A673 (cell line): ENCODE measurements around the gene GLS. TPM values are rescaled to one million over a fixed set of nuclear protein-coding genes. Genes with fewer than 3 reads are reported as not detected.

ENCODE experiments used
- BruUV-seq: library from RNA; stranded (reverse); fragments of 400-500 nt; replicated peaks from 2 replicates; lab custom pipeline; 2021; lab: Mats Ljungman, UMichigan
- CTCF ChIA-PET: fragments of 300-600 bp; sonication (Branson Sonifier 250); formaldehyde crosslinking; loops from one replicate; lab custom pipeline; 2022; ENCODE audit warnings: antibody characterized with exemption; lab: Charles Lee
- POLR2A ChIA-PET: fragments of 300-600 bp; sonication (Branson Sonifier 250); formaldehyde crosslinking; loops from one replicate; lab custom pipeline; 2022; ENCODE audit warnings: antibody characterized with exemption; ENCODE audit not compliant: low non-redundant PET; lab: Charles Lee
- DNase-seq: peaks from one replicate; pipeline ENCODE4 v3.0.0-alpha.2; 2015; ENCODE audit warnings: low spot score
- H3K27ac ChIP-seq: fragments of 200-600 bp; sonication (generic); 2 replicates; pipeline ENCODE4 v1.5.1; 2016; ENCODE audit warnings: mixed run types, low read depth, mild to moderate bottlenecking, mixed read lengths, antibody characterized with exemption, low read length; ENCODE audit not compliant: poor library complexity, severe bottlenecking
- H3K27me3 ChIP-seq: fragments of 200-600 bp; sonication (generic); replicated peaks from 2 replicates; pipeline ENCODE4 v1.6.1; 2017; ENCODE audit warnings: mixed run types, low read depth, mild to moderate bottlenecking, mixed read lengths, antibody characterized with exemption, low read length; ENCODE audit not compliant: insufficient read depth, poor library complexity
- H3K36me3 ChIP-seq: fragments of 200-600 bp; sonication (generic); 2 replicates; pipeline ENCODE4 v1.6.1; 2016; ENCODE audit warnings: mixed run types, mild to moderate bottlenecking, mixed read lengths, antibody characterized with exemption, low read length; ENCODE audit not compliant: insufficient read depth, poor library complexity, severe bottlenecking
- H3K4me1 ChIP-seq: fragments of 200-600 bp; sonication (generic); 2 replicates; pipeline ENCODE4 v1.6.1; 2017; ENCODE audit warnings: mixed run types, mild to moderate bottlenecking, mixed read lengths, antibody characterized with exemption, low read length; ENCODE audit not compliant: insufficient read depth, poor library complexity, severe bottlenecking
- H3K4me3 ChIP-seq: fragments of 200-600 bp; sonication (generic); 2 replicates; pipeline ENCODE4 v1.5.1; 2016; ENCODE audit warnings: low read depth, mixed run types, mild to moderate bottlenecking, mixed read lengths, low read length; ENCODE audit not compliant: poor library complexity, severe bottlenecking
- H3K9me3 ChIP-seq: fragments of 200-600 bp; sonication (generic); 2 replicates; pipeline ENCODE4 v1.6.1; 2016; ENCODE audit warnings: mixed run types, low read depth, mild to moderate bottlenecking, mixed read lengths, antibody characterized with exemption, low read length; ENCODE audit not compliant: poor library complexity, severe bottlenecking
- CTCF ChIP-seq: fragments of 300-800, 200-600 bp; sonication (generic); conservative IDR thresholded peaks from 2 replicates; pipeline ENCODE4 v1.5.1; 2017; ENCODE audit warnings: low read depth, mild to moderate bottlenecking, antibody characterized with exemption, low read length, moderate library complexity, mixed read lengths
- EZH2 ChIP-seq: fragments of 200-600 bp; sonication (generic); IDR thresholded peaks from 2 replicates; pipeline ENCODE4 v1.6.1; 2017; ENCODE audit warnings: borderline replicate concordance, low read depth, mild to moderate bottlenecking, mixed read lengths, antibody characterized with exemption, low read length; ENCODE audit not compliant: poor library complexity, severe bottlenecking
- intact Hi-C: fragments of 100-400 bp; cut with micrococcal nuclease; formaldehyde crosslinking; loops from one replicate; pipeline ENCODE4 v1.10.0; 2022; ENCODE audit not compliant: unreplicated experiment
- total RNA-seq: library from RNA; stranded (reverse); gene quantifications from 2 replicates; pipeline ENCODE4 v1.2.3, GENCODE V29; 2021

Gene GLS
- total RNA-seq, 1 experiment from 2014 or later: 116 TPM

GRCh38 chr2:190841707-190842505, 38.7 kb upstream of the GLS start:
- Histone ChIP-seq H3K27me3 (no peaks in the 10 kb centered on the region), H3K27ac (no peak overlapping the region), H3K9me3 (no peaks in the 10 kb centered on the region), H3K36me3 (no peaks in the 10 kb centered on the region), H3K4me1 (no peaks in the 10 kb centered on the region), H3K4me3 (no peak overlapping the region)
- TF ChIP-seq CTCF (no peak), EZH2 (no peak)
- CTCF ChIA-PET: no interaction called here
- DNase-seq: no peak
- intact Hi-C loops: no loop called here
- POLR2A ChIA-PET: no interaction called here
- no TSS peak for BruUV-seq

DNA sequence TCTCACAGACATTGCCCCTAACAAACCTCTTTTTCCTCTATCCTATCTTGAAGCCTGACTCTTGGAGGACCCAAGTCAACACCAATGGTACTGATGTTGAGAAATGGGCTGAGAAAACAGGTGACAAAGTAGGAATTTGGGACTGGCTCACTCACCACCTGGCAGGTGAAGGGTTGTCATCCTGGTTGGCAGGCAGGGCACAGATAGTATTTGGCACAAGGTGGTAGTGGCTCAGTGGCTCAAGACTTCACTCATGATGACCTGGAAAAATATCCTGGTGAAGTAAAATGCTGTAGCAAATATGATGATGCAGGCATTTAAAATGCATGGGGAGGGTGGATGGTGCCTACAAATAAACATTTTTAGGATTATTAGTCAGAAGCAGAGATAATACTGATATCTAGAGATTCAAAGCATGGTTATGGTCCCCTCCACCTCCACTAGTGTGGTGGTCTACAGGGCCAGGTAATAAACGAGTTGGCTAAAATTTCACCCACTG, 38.0 kb upstream of the GLS start:
- Histone ChIP-seq H3K4me3 (no peak overlapping the region), H3K27me3 (no peaks in the 10 kb centered on the region), H3K9me3 (no peaks in the 10 kb centered on the region), H3K27ac (no peak overlapping the region), H3K36me3 (no peaks in the 10 kb centered on the region), H3K4me1 (peaks cover 4% of the 10 kb centered on the region)
- no peak for TF ChIP-seq CTCF
- no peak for TF ChIP-seq EZH2
- no TSS peak for BruUV-seq
- DNase-seq: no peak
- POLR2A ChIA-PET: no interaction called here
- CTCF ChIA-PET: no interaction called here
- intact Hi-C loops: no loop called here

DNA sequence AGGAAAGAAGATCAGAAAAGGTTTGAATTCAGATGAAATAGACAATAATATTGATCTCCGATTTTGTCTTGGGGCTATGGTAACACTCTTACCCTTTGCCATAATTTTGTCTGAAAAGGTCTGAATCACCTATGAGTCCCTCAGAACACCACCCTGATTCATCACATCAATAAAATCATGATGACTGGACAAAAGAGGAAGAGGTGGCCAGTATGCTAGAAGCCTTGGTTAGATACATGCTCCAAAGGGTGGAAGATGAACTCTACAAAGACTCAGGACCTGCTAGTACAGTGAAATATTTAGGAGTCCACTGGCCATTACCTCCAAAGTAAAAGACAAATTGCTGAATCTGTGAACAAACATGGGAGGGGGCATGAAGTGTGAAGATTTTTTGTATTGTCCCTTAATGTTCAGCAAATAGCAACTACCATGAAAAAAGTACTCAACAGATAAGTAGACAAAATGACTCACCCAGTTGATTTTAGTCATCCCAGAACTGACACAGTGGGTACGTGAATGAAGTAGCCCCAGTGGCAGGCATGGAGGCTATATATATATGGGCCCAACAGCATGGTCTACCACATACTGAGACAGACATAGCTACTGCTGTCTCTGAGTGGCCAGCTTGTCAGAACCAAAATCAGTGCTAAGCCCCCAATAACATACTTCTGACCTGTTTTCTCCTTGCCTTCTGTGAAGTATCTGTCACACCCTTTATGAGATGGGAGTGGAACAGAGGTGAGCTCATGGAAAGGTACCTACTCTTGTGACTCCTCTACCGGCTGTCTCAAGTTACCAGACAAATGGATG, 36.5 kb upstream of the GLS start:
- CTCF ChIA-PET: no interaction called here
- POLR2A ChIA-PET: no interaction called here

More for the DNA sequence above, 36.5 kb upstream of the GLS start:
- intact Hi-C loops: no loop called here
- H3K36me3 ChIP-seq: no peaks in the 10 kb centered on the region
- no peaks in the 10 kb centered on the region for H3K9me3 ChIP-seq
- no peak overlapping the region for H3K27ac ChIP-seq
- peaks cover 4% of the 10 kb centered on the region for H3K4me1 ChIP-seq
- DNase-seq: no peak
- H3K4me3 ChIP-seq: no peak overlapping the region
- no peaks in the 10 kb centered on the region for H3K27me3 ChIP-seq
- BruUV-seq: no TSS peak
- TF ChIP-seq EZH2: no peak
- no peak for TF ChIP-seq CTCF
